Measurements from ENCODE around the gene TNS1.

DNA sequence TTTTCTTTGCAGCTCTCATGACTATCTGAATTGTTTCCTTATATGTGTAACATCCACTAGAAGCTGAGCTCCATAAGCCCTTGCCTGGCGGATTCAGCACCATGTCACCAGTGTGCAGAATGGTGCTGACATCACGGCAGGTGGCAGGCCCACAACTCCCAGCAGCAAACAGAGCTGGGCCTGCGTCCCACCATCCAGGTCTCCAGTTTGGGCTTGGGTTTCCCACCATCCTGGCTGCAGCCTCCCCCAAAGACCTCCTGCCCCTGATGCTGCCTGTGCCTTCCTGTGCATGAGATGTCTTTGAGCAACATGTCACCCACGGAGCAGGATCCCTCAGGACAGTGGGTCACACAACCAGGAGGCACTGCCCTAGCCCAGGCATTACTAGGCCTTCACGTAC lies 113.1 kb downstream of the TNS1 start:
- TF ChIP-seq, protein P1, sequence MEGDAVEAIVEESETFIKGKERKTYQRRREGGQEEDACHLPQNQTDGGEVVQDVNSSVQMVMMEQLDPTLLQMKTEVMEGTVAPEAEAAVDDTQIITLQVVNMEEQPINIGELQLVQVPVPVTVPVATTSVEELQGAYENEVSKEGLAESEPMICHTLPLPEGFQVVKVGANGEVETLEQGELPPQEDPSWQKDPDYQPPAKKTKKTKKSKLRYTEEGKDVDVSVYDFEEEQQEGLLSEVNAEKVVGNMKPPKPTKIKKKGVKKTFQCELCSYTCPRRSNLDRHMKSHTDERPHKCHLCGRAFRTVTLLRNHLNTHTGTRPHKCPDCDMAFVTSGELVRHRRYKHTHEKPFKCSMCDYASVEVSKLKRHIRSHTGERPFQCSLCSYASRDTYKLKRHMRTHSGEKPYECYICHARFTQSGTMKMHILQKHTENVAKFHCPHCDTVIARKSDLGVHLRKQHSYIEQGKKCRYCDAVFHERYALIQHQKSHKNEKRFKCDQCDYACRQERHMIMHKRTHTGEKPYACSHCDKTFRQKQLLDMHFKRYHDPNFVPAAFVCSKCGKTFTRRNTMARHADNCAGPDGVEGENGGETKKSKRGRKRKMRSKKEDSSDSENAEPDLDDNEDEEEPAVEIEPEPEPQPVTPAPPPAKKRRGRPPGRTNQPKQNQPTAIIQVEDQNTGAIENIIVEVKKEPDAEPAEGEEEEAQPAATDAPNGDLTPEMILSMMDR (IDR thresholded peaks at IDR 0.05), result no peak
- TF ChIP-seq SIN3A (IDR thresholded peaks at IDR 0.05; ENCODE audit: borderline replicate concordance, insufficient read depth, low read depth, low read length) (no peak), TCF7L2 (IDR thresholded peaks at IDR 0.05; ENCODE audit: low read depth, low read length) (no peak), REST (IDR thresholded peaks at IDR 0.05; ENCODE audit: insufficient read depth in 1 of 2, low read depth in 2 of 2, low read length in 1 of 2) (no peak)

Measured in Panc1 (cell line).